Liver (tissue), 9 donors: Measurements from ENCODE around the gene SLN. TPM values are rescaled to one million over a fixed set of nuclear protein-coding genes. Genes with fewer than 3 reads are reported as not detected.

Experiments used
- DNase-seq: peaks from one replicate; pipeline ENCODE4 v3.0.0-alpha.2; 2017; ENCODE audit warnings: low spot score
- H3K27ac ChIP-seq, 2 donors: one replicate each; pipeline ENCODE4 v1.7.0; 2013; ENCODE audit warnings: inconsistent platforms in 2 of 2, low read length in 2 of 2, control low read depth in 1 of 2, low read depth in 1 of 2, mild to moderate bottlenecking in 1 of 2
- H3K27me3 ChIP-seq, 4 donors: one replicate each; pipeline versions ENCODE4 v1.6.1 to v1.7.0; 2013; ENCODE audit warnings: low read length in 3 of 4, inconsistent platforms in 1 of 4, mild to moderate bottlenecking in 1 of 4, moderate library complexity in 1 of 4; ENCODE audit not compliant: control insufficient read depth in 4 of 4, insufficient read depth in 4 of 4
- H3K36me3 ChIP-seq, 4 donors: one replicate each; pipeline versions ENCODE4 v1.6.1 to v1.7.0; 2013; ENCODE audit warnings: low read length in 3 of 4, mild to moderate bottlenecking in 3 of 4, low read depth in 1 of 4, moderate library complexity in 1 of 4; ENCODE audit not compliant: control insufficient read depth in 4 of 4, insufficient read depth in 3 of 4
- H3K4me1 ChIP-seq, 4 donors: one replicate each; pipeline versions ENCODE4 v1.6.1 to v1.7.0; 2013; ENCODE audit warnings: low read length in 3 of 4, mild to moderate bottlenecking in 3 of 4, moderate library complexity in 1 of 4; ENCODE audit not compliant: control insufficient read depth in 4 of 4, insufficient read depth in 4 of 4
- H3K4me3 ChIP-seq, 3 donors: one replicate each; pipeline versions ENCODE4 v1.6.1 to v1.7.0; 2013; ENCODE audit warnings: low read length in 3 of 3, control low read depth in 1 of 3, low read depth in 1 of 3, mild to moderate bottlenecking in 1 of 3
- H3K9ac ChIP-seq, 2 donors: one replicate each; pipeline ENCODE4 v1.7.0; 2013; ENCODE audit warnings: low read length in 2 of 2, mild to moderate bottlenecking in 2 of 2, moderate library complexity in 2 of 2, control low read depth in 1 of 2, low read depth in 1 of 2
- H3K9me3 ChIP-seq, 4 donors: one replicate each; pipeline versions ENCODE4 v1.6.1 to v1.7.0; 2013; ENCODE audit warnings: low read length in 3 of 4; ENCODE audit not compliant: control insufficient read depth in 4 of 4
- EGR1 ChIP-seq, 2 donors: IDR thresholded peaks; 2 replicates each; pipeline ENCODE4 v1.6.1; 2016 to 2018; ENCODE audit warnings: antibody characterized with exemption in 2 of 2, low read depth in 2 of 2
- FOXA1 ChIP-seq: IDR thresholded peaks from 2 replicates; pipeline ENCODE4 v1.6.1; 2016; ENCODE audit warnings: antibody characterized with exemption
- FOXA2 ChIP-seq: IDR thresholded peaks from 2 replicates; pipeline ENCODE4 v1.6.1; 2016; ENCODE audit warnings: antibody characterized with exemption
- GABPA ChIP-seq, 2 donors: IDR thresholded peaks in 1 of 2; conservative IDR thresholded peaks in 1 of 2; 2 replicates each; pipeline ENCODE4 v1.6.1; 2016; ENCODE audit warnings: antibody characterized with exemption in 2 of 2, mild to moderate bottlenecking in 1 of 2, moderate library complexity in 1 of 2
- HNF4A ChIP-seq, 2 donors: conservative IDR thresholded peaks; 2 replicates each; pipeline ENCODE4 v1.6.1; 2016; ENCODE audit warnings: antibody characterized with exemption in 2 of 2, mild to moderate bottlenecking in 2 of 2
- HNF4G ChIP-seq: IDR thresholded peaks from 2 replicates; pipeline ENCODE4 v1.6.1; 2016; ENCODE audit warnings: antibody characterized with exemption
- JUND ChIP-seq, 2 donors: IDR thresholded peaks; 2 replicates each; pipeline ENCODE4 v1.6.1; 2016; ENCODE audit warnings: antibody characterized with exemption in 2 of 2
- MAX ChIP-seq: IDR thresholded peaks from 2 replicates; pipeline ENCODE4 v1.6.1; 2016; ENCODE audit warnings: antibody characterized with exemption
- NR2F2 ChIP-seq: IDR thresholded peaks from 2 replicates; pipeline ENCODE4 v1.6.1; 2016; ENCODE audit warnings: antibody characterized with exemption
- RAD21 ChIP-seq, 2 donors: IDR thresholded peaks; 2 replicates each; pipeline ENCODE4 v1.6.1; 2016; ENCODE audit warnings: antibody characterized with exemption in 2 of 2, mild to moderate bottlenecking in 2 of 2
- REST ChIP-seq: IDR thresholded peaks from 2 replicates; pipeline ENCODE4 v1.6.1; 2016; ENCODE audit warnings: antibody characterized with exemption, mild to moderate bottlenecking
- RXRA ChIP-seq, 2 donors: IDR thresholded peaks; 2 replicates each; pipeline ENCODE4 v1.6.1; 2017 to 2018; ENCODE audit warnings: antibody characterized with exemption in 2 of 2, mild to moderate bottlenecking in 1 of 2
- SP1 ChIP-seq: IDR thresholded peaks from 2 replicates; pipeline ENCODE4 v1.6.1; 2018; ENCODE audit warnings: antibody characterized with exemption, mild to moderate bottlenecking
- TAF1 ChIP-seq: conservative IDR thresholded peaks from 2 replicates; pipeline ENCODE4 v1.6.1; 2016; ENCODE audit warnings: antibody characterized with exemption, mild to moderate bottlenecking
- YY1 ChIP-seq: IDR thresholded peaks from 2 replicates; pipeline ENCODE4 v1.6.1; 2016; ENCODE audit warnings: antibody characterized with exemption, mild to moderate bottlenecking
- WGBS: extraction: QIAGEN DNeasy Blood & Tissue Kit; methylation state at CpG from one replicate; pipeline ENCODE4 v1.1.7; 2013; 5-methylcytosine and 5-hydroxymethylcytosine counted together
- polyA plus RNA-seq, 2 donors: library from polyadenylated mRNA; stranded (reverse) in 1 of 2; unstranded in 1 of 2; fragments of 200-250 nt in 1 of 2; fragments of >200 nt in 1 of 2; fragmentation: Nextera tagmentation in 1 of 2; extraction: Ambion mirVana in 1 of 2; gene quantifications; one replicate each; pipeline versions ENCODE4 v1.2.1 to v1.2.3, GENCODE V29; 2013 to 2015
- total RNA-seq, 2 donors: library from RNA; depleted of rRNA; stranded (reverse); fragments of >200 nt; gene quantifications; one replicate each; pipeline ENCODE4 v1.2.3, GENCODE V29; 2014
- TF ChIP-seq, protein P1 (sequence below): IDR thresholded peaks from 2 replicates; pipeline ENCODE4 v1.6.1; 2016; ENCODE audit warnings: antibody characterized with exemption
- TF ChIP-seq, protein P2 (sequence below): fragments of 150-350 bp; IDR thresholded peaks from 2 replicates; pipeline ENCODE4 v1.5.1; 2017; ENCODE audit warnings: improper control_type of control experiment, low read depth, low read length; ENCODE audit not compliant: missing input control
- TF ChIP-seq, protein P3 (sequence below): IDR thresholded peaks from 2 replicates; pipeline ENCODE4 v1.6.1; 2016; ENCODE audit warnings: antibody characterized with exemption
- donor health status: healthy.
- donor health status: healthy.
- donor health status: healthy.
- donor health status: healthy.
- donor health status: healthy.

The SLN gene
- total and polyA plus RNA-seq, 4 donors: not detected

DNA sequence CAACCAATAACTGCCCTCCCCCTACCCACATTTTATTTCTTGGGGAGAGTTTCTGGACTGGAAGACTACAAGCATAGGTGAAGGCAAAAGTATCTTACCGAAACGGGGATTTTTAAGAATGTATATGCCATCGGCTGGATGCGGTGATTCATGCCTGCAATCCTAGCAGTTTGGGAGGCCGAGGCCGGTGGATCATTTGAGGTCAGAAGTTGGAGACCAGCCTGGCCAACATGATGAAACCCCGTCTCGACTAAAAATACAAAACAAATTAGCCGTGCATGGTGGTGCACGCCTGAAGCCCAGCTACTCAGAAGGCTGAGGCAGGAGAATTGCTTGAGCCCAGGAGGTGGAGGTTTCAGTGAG lies 20.8 kb upstream of the SLN start:
- DNase-seq: no peak
- no peaks in the 10 kb centered on the region for H3K4me1 ChIP-seq
- H3K9me3 ChIP-seq: no peaks in the 10 kb centered on the region
- no peak overlapping the region for H3K4me3 ChIP-seq
- WGBS: 88% methylated on average over 10 of the region's 10 CpGs
- no peaks in the 10 kb centered on the region for H3K36me3 ChIP-seq
- peaks cover 0 to 5% (median 0%) of the 10 kb centered on the region in 4 donors for H3K27me3 ChIP-seq
- TF ChIP-seq HNF4G (no peak), YY1 (no peak), FOXA1 (no peak), GABPA (IDR thresholded peaks at IDR 0.05 in 1 of 2, conservative IDR thresholded peaks at IDR 0.05 in 1 of 2) (no peak)
- TF ChIP-seq, protein P1, sequence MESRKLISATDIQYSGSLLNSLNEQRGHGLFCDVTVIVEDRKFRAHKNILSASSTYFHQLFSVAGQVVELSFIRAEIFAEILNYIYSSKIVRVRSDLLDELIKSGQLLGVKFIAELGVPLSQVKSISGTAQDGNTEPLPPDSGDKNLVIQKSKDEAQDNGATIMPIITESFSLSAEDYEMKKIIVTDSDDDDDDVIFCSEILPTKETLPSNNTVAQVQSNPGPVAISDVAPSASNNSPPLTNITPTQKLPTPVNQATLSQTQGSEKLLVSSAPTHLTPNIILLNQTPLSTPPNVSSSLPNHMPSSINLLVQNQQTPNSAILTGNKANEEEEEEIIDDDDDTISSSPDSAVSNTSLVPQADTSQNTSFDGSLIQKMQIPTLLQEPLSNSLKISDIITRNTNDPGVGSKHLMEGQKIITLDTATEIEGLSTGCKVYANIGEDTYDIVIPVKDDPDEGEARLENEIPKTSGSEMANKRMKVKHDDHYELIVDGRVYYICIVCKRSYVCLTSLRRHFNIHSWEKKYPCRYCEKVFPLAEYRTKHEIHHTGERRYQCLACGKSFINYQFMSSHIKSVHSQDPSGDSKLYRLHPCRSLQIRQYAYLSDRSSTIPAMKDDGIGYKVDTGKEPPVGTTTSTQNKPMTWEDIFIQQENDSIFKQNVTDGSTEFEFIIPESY: no peak
- H3K27ac ChIP-seq: no peak overlapping the region
- H3K9ac ChIP-seq: no peak overlapping the region

DNA sequence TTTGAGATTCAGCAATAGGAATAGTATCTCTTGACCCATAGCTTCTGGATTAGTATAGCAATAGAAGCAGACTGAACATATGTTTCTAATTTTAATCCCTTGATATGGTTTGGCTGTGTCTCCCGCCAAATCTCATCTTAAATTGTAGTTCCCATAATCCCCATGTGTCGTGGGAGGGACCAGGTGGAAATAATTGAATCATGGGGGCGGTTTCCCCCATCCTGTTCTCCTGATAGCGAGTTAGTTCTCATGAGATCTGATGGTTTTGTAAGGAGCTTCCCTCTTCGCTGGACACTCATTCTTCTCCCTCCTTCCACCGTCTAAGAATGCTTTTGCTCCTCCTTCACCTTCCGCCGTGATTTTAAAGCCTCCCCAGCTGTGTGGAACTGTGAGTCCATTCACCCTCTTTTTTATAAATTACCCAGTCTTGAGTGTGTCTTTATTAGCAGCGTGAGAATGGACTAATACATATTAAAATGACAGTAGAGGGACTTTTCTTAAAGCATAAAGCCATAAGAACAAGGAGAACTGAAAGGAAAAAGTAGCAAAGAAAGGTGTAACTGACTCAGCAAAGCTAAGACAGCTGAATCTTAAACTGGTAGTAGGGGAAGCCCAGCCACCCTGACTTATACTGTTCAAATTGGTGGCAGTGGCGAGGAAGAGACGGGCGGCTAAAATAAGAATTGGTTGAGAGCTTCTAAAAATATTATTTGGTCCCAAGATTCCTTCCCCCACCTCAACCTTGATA lies 20.3 kb upstream of the SLN start:
- Histone ChIP-seq H3K27ac (no peak overlapping the region), H3K27me3 (peaks cover 0 to 6% (median 0%) of the 10 kb centered on the region in 4 donors), H3K9ac (no peak overlapping the region), H3K36me3 (no peaks in the 10 kb centered on the region), H3K4me3 (no peak overlapping the region), H3K9me3 (no peaks in the 10 kb centered on the region), H3K4me1 (no peaks in the 10 kb centered on the region)
- TF ChIP-seq REST (no peak), NR2F2 (no peak), HNF4A (conservative IDR thresholded peaks at IDR 0.05) (no peak), RAD21 (IDR thresholded peaks at IDR 0.05) (no peak), FOXA2 (no peak), MAX (no peak), GABPA (IDR thresholded peaks at IDR 0.05 in 1 of 2, conservative IDR thresholded peaks at IDR 0.05 in 1 of 2) (no peak), SP1 (no peak), JUND (IDR thresholded peaks at IDR 0.05) (no peak), FOXA1 (no peak), HNF4G (no peak), TAF1 (no peak), EGR1 (IDR thresholded peaks at IDR 0.05; ENCODE audit: low read depth in 2 of 2) (no peak), YY1 (no peak), RXRA (IDR thresholded peaks at IDR 0.05) (no peak)
- TF ChIP-seq, protein P2, sequence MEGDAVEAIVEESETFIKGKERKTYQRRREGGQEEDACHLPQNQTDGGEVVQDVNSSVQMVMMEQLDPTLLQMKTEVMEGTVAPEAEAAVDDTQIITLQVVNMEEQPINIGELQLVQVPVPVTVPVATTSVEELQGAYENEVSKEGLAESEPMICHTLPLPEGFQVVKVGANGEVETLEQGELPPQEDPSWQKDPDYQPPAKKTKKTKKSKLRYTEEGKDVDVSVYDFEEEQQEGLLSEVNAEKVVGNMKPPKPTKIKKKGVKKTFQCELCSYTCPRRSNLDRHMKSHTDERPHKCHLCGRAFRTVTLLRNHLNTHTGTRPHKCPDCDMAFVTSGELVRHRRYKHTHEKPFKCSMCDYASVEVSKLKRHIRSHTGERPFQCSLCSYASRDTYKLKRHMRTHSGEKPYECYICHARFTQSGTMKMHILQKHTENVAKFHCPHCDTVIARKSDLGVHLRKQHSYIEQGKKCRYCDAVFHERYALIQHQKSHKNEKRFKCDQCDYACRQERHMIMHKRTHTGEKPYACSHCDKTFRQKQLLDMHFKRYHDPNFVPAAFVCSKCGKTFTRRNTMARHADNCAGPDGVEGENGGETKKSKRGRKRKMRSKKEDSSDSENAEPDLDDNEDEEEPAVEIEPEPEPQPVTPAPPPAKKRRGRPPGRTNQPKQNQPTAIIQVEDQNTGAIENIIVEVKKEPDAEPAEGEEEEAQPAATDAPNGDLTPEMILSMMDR: no peak
- TF ChIP-seq, protein P3, sequence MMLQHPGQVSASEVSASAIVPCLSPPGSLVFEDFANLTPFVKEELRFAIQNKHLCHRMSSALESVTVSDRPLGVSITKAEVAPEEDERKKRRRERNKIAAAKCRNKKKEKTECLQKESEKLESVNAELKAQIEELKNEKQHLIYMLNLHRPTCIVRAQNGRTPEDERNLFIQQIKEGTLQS: no peak
- WGBS: 83% methylated on average over 12 of the region's 12 CpGs
- no peak for DNase-seq
